ENCODE data around the gene KAZN. TPM values are rescaled to one million over a fixed set of nuclear protein-coding genes. Genes with fewer than 3 reads are reported as not detected.

Gene KAZN
- total RNA-seq, 2 experiments from 2014 or later: 0.22 to 0.55 TPM

- peaks cover 8% of the 10 kb centered on the region for H3K9me3 Mint-ChIP-seq
- CTCF ChIA-PET: no interaction called here
- Histone ChIP-seq H3K9me3 (ENCODE audit: control insufficient read depth in 1 of 2, insufficient read depth in 1 of 2, low read length in 2 of 2) (peaks cover 13 to 36% of the 10 kb centered on the region in 2 experiments), H3K27me3 (ENCODE audit: control insufficient read depth in 1 of 2, insufficient read depth in 2 of 2, low read length in 2 of 2) (no peaks in the 10 kb centered on the region), H3K27ac (ENCODE audit: low read depth in 1 of 2, low read length in 2 of 2) (no peak overlapping the region), H3K4me3 (ENCODE audit: low read length) (no peak overlapping the region), H3K4me1 (ENCODE audit: insufficient read depth, low read length) (no peaks in the 10 kb centered on the region), H3K36me3 (ENCODE audit: insufficient read depth, low read length) (no peaks in the 10 kb centered on the region)
- no peak overlapping the region for H3K4me3 Mint-ChIP-seq
- H3K27me3 Mint-ChIP-seq: peaks cover 4% of the 10 kb centered on the region
- intact Hi-C loops (cut with DNase I, micrococcal nuclease): no loop called here
- no peaks in the 10 kb centered on the region for H3K4me1 Mint-ChIP-seq (ENCODE audit: low read depth)
- no peak for ATAC-seq (ENCODE audit: poor library complexity)
- POLR2A ChIA-PET: no interaction called here
- no peak overlapping the region for H3K27ac Mint-ChIP-seq
- TF ChIP-seq CTCF (IDR thresholded peaks at IDR 0.05): no peak
- H3K36me3 Mint-ChIP-seq (ENCODE audit: low read depth): no peaks in the 10 kb centered on the region
- no peak for DNase-seq
Observed at GRCh38 chr1:14806772-14807171, 208.3 kb downstream of the KAZN start.

- peaks cover 13 to 36% of the 10 kb centered on the region in 2 experiments for H3K9me3 ChIP-seq (ENCODE audit: control insufficient read depth in 1 of 2, insufficient read depth in 1 of 2, low read length in 2 of 2)
- TF ChIP-seq CTCF (IDR thresholded peaks at IDR 0.05): no peak
- intact Hi-C loops (cut with DNase I, micrococcal nuclease): no loop called here
- no peaks in the 10 kb centered on the region for H3K4me1 ChIP-seq (ENCODE audit: insufficient read depth, low read length)
- CTCF ChIA-PET: no interaction called here
- H3K36me3 Mint-ChIP-seq (ENCODE audit: low read depth): no peaks in the 10 kb centered on the region
- peaks cover 3% of the 10 kb centered on the region for H3K27me3 Mint-ChIP-seq
- no peak overlapping the region for H3K27ac ChIP-seq (ENCODE audit: low read depth in 1 of 2, low read length in 2 of 2)
- no peaks in the 10 kb centered on the region for H3K36me3 ChIP-seq (ENCODE audit: insufficient read depth, low read length)
- peaks cover 10% of the 10 kb centered on the region for H3K9me3 Mint-ChIP-seq
- no peak for DNase-seq
- POLR2A ChIA-PET: no interaction called here
- no peaks in the 10 kb centered on the region for H3K4me1 Mint-ChIP-seq (ENCODE audit: low read depth)
- no peak overlapping the region for H3K4me3 ChIP-seq (ENCODE audit: low read length)
- H3K4me3 Mint-ChIP-seq: no peak overlapping the region
- H3K27ac Mint-ChIP-seq: no peak overlapping the region
- no peak for ATAC-seq (ENCODE audit: poor library complexity)
- no peaks in the 10 kb centered on the region for H3K27me3 ChIP-seq (ENCODE audit: control insufficient read depth in 1 of 2, insufficient read depth in 2 of 2, low read length in 2 of 2)
Observed at GRCh38 chr1:14808768-14809167, 210.3 kb downstream of the KAZN start.

DNA sequence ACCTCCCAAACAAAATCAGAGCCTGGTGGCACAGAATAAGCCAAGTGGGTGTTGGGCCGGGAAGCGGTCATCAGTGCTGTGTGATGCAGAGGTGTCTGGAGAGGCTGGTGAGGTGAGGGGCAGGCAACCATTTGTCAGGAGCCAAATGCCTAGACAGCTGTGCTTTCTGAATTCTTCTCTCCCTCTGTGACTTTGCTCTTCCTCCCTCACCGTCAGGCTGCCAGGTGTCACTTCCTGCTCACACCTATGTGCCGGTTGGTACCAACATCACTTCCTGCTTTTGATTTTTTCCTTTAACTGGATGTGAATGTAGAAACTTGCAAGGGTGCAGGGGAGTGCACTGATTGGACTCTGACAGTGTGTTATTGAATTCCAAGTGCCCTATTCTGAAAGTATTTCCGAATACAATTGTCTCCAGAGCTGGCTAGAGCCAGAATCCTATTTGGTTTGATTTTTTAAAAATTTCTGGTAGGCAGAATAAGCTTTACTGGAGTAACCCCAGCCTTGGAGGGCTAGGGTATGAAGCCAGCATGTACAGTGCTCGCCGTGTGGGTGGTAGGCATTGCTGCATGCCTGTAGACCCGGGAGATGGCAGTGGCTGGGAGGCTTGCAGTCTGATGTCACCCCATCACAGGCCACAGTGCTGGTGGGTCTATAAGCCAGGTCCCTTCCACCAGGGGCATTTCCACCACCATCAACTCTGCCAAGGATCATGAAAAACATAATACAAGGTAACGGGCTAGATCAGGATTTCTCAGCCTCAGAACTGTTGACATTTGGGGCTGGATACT lies 210.9 kb downstream of the KAZN start:
- Mint-ChIP-seq H3K27ac (no peak overlapping the region), H3K4me3 (no peak overlapping the region), H3K36me3 (ENCODE audit: low read depth) (no peaks in the 10 kb centered on the region), H3K9me3 (peaks cover 10% of the 10 kb centered on the region), H3K4me1 (ENCODE audit: low read depth) (no peaks in the 10 kb centered on the region), H3K27me3 (no peaks in the 10 kb centered on the region)
- Histone ChIP-seq H3K27me3 (ENCODE audit: control insufficient read depth in 1 of 2, insufficient read depth in 2 of 2, low read length in 2 of 2) (no peaks in the 10 kb centered on the region), H3K9me3 (ENCODE audit: control insufficient read depth in 1 of 2, insufficient read depth in 1 of 2, low read length in 2 of 2) (peaks cover 13 to 36% of the 10 kb centered on the region in 2 experiments), H3K27ac (ENCODE audit: low read depth in 1 of 2, low read length in 2 of 2) (no peak overlapping the region), H3K36me3 (ENCODE audit: insufficient read depth, low read length) (no peaks in the 10 kb centered on the region), H3K4me1 (ENCODE audit: insufficient read depth, low read length) (no peaks in the 10 kb centered on the region), H3K4me3 (ENCODE audit: low read length) (no peak overlapping the region)
- ChIA-PET CTCF (no interaction called here), POLR2A (no interaction called here)
- DNase-seq: no peak
- intact Hi-C loops (cut with DNase I, micrococcal nuclease): no loop called here
- no peak for TF ChIP-seq CTCF (IDR thresholded peaks at IDR 0.05)
- ATAC-seq (ENCODE audit: poor library complexity): no peak

Data from CD4-positive, alpha-beta T cell (primary cell).